Esophagus squamous epithelium (tissue), 5 donors: ENCODE results near the gene B4GALNT4. TPM values are rescaled to one million over a fixed set of nuclear protein-coding genes. Genes with fewer than 3 reads are reported as not detected.
A peak's percentile ranks its signal among the peaks of the same experiment; 100 is the strongest.

Source experiments
- DNase-seq: peaks from one replicate; lab custom pipeline; 2025; lab: John Stamatoyannopoulos, UW
- H3K27ac ChIP-seq, 4 donors: fragments of 200-600 bp; sonication (generic); one replicate each; pipeline ENCODE4 v1.5.1; 2016 to 2019; ENCODE audit warnings: mild to moderate bottlenecking in 1 of 4
- H3K27me3 ChIP-seq, 4 donors: fragments of 200-600 bp; sonication (generic); 1 replicate in 3 of 4; 2 replicates in 1 of 4; pipeline versions ENCODE4 v1.5.1 to v1.6.0; 2017 to 2021; ENCODE audit warnings: antibody characterized with exemption in 1 of 4
- H3K36me3 ChIP-seq, 3 donors: fragments of 200-600 bp; sonication (generic); one replicate each; pipeline ENCODE4 v1.5.1; 2016 to 2019
- H3K4me1 ChIP-seq, 3 donors: fragments of 200-600 bp; sonication (generic); one replicate each; pipeline ENCODE4 v1.5.1; 2017 to 2019
- H3K4me3 ChIP-seq, 4 donors: fragments of 200-600 bp; sonication (generic); 1 replicate in 3 of 4; 2 replicates in 1 of 4; pipeline ENCODE4 v1.5.1; 2016 to 2019; ENCODE audit warnings: mild to moderate bottlenecking in 2 of 4, moderate library complexity in 1 of 4
- H3K9me3 ChIP-seq, 3 donors: fragments of 200-600 bp; sonication (generic); one replicate each; pipeline ENCODE4 v1.5.1; 2016 to 2019
- POLR2A ChIP-seq, 4 donors: fragments of 450-650 bp; IDR thresholded peaks; one replicate each; pipeline ENCODE4 v1.6.1; 2017; ENCODE audit warnings: antibody characterized with exemption in 4 of 4, mild to moderate bottlenecking in 4 of 4, moderate library complexity in 3 of 4
- WGBS, 2 donors: methylation state at CpG; one replicate each; pipeline ENCODE4 v1.1.5; 2018; 5-methylcytosine and 5-hydroxymethylcytosine counted together
- intact Hi-C: fragments of 100-400 bp; cut with DNase I; formaldehyde crosslinking; loops from one replicate; pipeline ENCODE4 v1.15.0; 2022
- total RNA-seq, 4 donors: library from RNA; depleted of rRNA; stranded (reverse); fragments of >200 nt; gene quantifications; one replicate each; pipeline ENCODE4 v1.1.0, GENCODE V29; 2016
- TF ChIP-seq, protein P1 (sequence below), 6 experiments: fragments of 450-650 bp in 4 of 6; fragments of 200-600 bp in 2 of 6; sonication (generic) in 2 of 6; IDR thresholded peaks; one replicate each; pipeline ENCODE4 v1.5.1; 2016 to 2019; ENCODE audit warnings: antibody characterized with exemption in 6 of 6, mild to moderate bottlenecking in 4 of 6, moderate library complexity in 4 of 6
- donor health status: DM: yes; HTN: yes; CAD: no.

B4GALNT4 gene
- total RNA-seq, 4 donors from 2014 or later, result 0.97 to 7.9 (median 3.3) TPM

- intact Hi-C loops, result no loop called here
- peaks cover 0 to 56% (median 0%) of the 10 kb centered on the region in 4 donors for H3K27me3 ChIP-seq
- peak overlapping the region; percentile 52 to 80 (median 60) for H3K4me3 ChIP-seq
- no peaks in the 10 kb centered on the region for H3K9me3 ChIP-seq
- WGBS, 2 donors, result 15% methylated on average over 12 of the region's 45 CpGs; no CpG with 5 or more reads in 1 of the 2 donors
- H3K4me1 ChIP-seq, result peaks cover 18 to 62% (median 21%) of the 10 kb centered on the region in 3 donors
- H3K27ac ChIP-seq, result peak overlapping the region; percentile 80 to 93 (median 89)
- no peak for TF ChIP-seq POLR2A (IDR thresholded peaks at IDR 0.05)
- TF ChIP-seq, protein P1, sequence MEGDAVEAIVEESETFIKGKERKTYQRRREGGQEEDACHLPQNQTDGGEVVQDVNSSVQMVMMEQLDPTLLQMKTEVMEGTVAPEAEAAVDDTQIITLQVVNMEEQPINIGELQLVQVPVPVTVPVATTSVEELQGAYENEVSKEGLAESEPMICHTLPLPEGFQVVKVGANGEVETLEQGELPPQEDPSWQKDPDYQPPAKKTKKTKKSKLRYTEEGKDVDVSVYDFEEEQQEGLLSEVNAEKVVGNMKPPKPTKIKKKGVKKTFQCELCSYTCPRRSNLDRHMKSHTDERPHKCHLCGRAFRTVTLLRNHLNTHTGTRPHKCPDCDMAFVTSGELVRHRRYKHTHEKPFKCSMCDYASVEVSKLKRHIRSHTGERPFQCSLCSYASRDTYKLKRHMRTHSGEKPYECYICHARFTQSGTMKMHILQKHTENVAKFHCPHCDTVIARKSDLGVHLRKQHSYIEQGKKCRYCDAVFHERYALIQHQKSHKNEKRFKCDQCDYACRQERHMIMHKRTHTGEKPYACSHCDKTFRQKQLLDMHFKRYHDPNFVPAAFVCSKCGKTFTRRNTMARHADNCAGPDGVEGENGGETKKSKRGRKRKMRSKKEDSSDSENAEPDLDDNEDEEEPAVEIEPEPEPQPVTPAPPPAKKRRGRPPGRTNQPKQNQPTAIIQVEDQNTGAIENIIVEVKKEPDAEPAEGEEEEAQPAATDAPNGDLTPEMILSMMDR (IDR thresholded peaks at IDR 0.05), result no peak
- no peaks in the 10 kb centered on the region for H3K36me3 ChIP-seq
- DNase-seq, result no peak
Measured at GRCh38 chr11:416051-416756, 46.9 kb downstream of the B4GALNT4 start.

DNA sequence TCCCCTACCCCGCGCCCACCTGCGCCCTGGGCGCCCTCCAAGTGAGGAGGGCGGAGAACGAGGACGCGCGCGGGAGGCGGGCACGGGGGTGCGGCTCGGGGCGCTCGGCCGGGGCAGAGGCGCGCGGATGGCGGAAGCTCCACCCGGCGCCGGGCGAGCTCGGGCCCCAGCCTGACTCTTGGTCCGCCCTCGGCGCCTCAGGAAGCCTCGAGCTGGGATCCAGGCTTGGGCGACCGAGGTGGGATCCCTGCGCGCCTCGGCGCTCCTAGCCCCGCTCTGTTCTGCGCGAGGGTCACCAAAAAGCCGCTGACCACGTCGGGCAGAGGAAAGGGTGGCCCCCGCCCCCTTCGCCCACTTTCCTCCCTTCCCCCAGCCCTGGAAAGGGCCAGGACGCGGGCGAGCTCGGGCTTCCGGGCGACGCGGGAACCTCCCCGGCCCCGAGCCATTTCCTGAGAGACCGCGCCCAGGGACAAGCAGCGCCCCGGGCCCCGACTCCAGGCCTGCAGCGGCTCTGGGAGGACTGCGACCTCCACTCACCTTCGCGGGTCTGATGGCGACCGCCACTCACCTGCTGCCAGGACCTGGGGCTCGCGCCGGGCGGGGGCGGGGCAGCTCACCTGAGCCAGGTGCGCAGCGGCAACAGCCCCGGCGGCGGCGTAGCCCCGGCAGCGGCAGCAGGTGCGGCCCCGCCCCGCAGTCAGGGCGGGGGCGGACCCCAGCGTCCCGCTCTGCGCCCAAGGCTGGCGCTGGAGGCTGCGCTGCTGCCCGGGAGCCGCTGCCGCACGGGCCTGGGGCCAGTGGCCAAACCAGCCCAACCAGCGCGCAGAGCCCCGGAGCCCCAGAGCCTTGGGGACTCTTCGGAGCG is 47.7 kb downstream of the B4GALNT4 start:
- H3K4me3 ChIP-seq, result peak overlapping the region; percentile 52 to 80 (median 60)
- no peak for DNase-seq
- H3K4me1 ChIP-seq, result peaks cover 18 to 62% (median 21%) of the 10 kb centered on the region in 3 donors
- peaks cover 0 to 56% (median 0%) of the 10 kb centered on the region in 4 donors for H3K27me3 ChIP-seq
- peak in 2 of 4 donors; percentile 45 to 57 for TF ChIP-seq POLR2A (IDR thresholded peaks at IDR 0.05)
- TF ChIP-seq, protein P1 (IDR thresholded peaks at IDR 0.05), result no peak
- no peaks in the 10 kb centered on the region for H3K36me3 ChIP-seq
- no CpG with 5 or more reads among the region's 97 CpGs for WGBS, 2 donors
- no peaks in the 10 kb centered on the region for H3K9me3 ChIP-seq
- peak overlapping the region; percentile 80 to 93 (median 89) for H3K27ac ChIP-seq
- intact Hi-C loops, result no loop called here

DNA sequence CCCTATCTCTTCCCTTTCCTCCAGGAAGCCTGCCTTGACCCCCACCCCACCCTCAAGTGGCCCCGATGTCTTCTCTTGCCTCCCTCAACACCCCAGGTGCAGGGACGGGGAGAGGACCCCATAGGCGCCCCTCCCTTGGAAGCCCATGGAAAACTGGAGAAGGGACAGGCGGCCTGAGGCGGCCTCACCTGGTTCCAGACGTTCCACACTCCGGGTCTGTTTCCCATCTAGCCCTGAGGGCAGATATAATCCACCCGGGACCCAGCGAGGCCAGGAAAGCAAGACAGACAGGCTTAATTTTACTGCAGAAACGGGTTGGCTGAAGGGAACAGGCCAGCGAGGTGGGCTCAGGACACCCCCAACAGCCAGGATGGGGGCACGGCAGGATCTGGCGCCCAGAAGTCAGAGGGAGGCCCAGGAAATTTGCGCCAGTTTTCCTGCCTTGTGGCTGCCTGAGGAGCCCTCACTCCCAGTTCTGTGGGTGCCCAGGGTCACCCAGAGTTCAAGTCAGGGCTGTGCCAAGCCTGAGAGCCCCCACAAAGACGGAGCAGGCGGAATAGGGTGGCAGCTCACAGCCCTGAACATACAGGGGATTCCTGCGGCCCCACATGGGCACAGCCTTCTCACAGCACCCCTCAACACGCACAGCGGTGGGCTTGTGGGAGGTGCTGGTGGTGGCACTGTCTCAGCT is 48.5 kb downstream of the B4GALNT4 start:
- TF ChIP-seq, protein P1 (IDR thresholded peaks at IDR 0.05), result no peak
- TF ChIP-seq POLR2A (IDR thresholded peaks at IDR 0.05), result no peak
- H3K4me3 ChIP-seq, result peak overlapping the region; percentile 52 to 80 (median 60)
- peak overlapping the region; percentile 80 to 93 (median 89) for H3K27ac ChIP-seq
- peaks cover 18 to 60% (median 21%) of the 10 kb centered on the region in 3 donors for H3K4me1 ChIP-seq
- no peaks in the 10 kb centered on the region for H3K36me3 ChIP-seq
- WGBS, 2 donors, result 52% methylated on average over 5 of the region's 19 CpGs; no CpG with 5 or more reads in 1 of the 2 donors
- intact Hi-C loops, result no loop called here
- H3K9me3 ChIP-seq, result no peaks in the 10 kb centered on the region
- no peak for DNase-seq
- H3K27me3 ChIP-seq, result peaks cover 0 to 57% (median 0%) of the 10 kb centered on the region in 4 donors

- Histone ChIP-seq H3K27me3 (peaks cover 0 to 65% (median 0%) of the 10 kb centered on the region in 4 donors), H3K9me3 (no peaks in the 10 kb centered on the region), H3K27ac (no peak overlapping the region), H3K36me3 (no peaks in the 10 kb centered on the region), H3K4me1 (peaks cover 18 to 52% (median 21%) of the 10 kb centered on the region in 3 donors), H3K4me3 (no peak overlapping the region)
- intact Hi-C loops, result no loop called here
- no peak for DNase-seq
- WGBS, 2 donors, result 88 to 92% methylated on average over 9 to 11 of the region's 30 CpGs
- TF ChIP-seq POLR2A (IDR thresholded peaks at IDR 0.05), result no peak
- TF ChIP-seq, protein P1 (IDR thresholded peaks at IDR 0.05), result no peak
Measured at GRCh38 chr11:418343-419247, 49.3 kb downstream of the B4GALNT4 start.
